SU-DHL-6 (cell line): ENCODE measurements around the gene CNBD2.

Experiments
- H2AFZ ChIP-seq: fragments of 200-600 bp; sonication (generic); 2 replicates; pipeline ENCODE4 v1.6.1; 2014; ENCODE audit warnings: low read depth, mild to moderate bottlenecking, moderate library complexity, mixed read lengths, antibody characterized with exemption, low read length; ENCODE audit not compliant: severe bottlenecking
- H3F3A ChIP-seq: fragments of 200-600 bp; shearing (Covaris generic); 2 replicates; pipeline ENCODE4 v1.6.0; 2016; ENCODE audit warnings: antibody characterized with exemption, mild to moderate bottlenecking; ENCODE audit not compliant: insufficient read depth
- H3K27ac ChIP-seq: fragments of 200-600 bp; sonication (generic); 2 replicates; pipeline ENCODE4 v1.5.1; 2016; ENCODE audit warnings: low read depth, mild to moderate bottlenecking, low read length, moderate library complexity, mixed read lengths
- H3K27me3 ChIP-seq: fragments of 200-600 bp; sonication (generic), shearing (Covaris generic); 2 replicates; pipeline ENCODE4 v1.6.0; 2014; ENCODE audit warnings: mild to moderate bottlenecking, low read length
- H3K36me3 ChIP-seq: fragments of 200-600 bp; sonication (generic); 2 replicates; pipeline ENCODE4 v1.6.1; 2014; ENCODE audit warnings: mild to moderate bottlenecking, low read length, mixed read lengths
- H3K4me2 ChIP-seq: fragments of 300-600, 200-600 bp; shearing (Covaris generic), sonication (generic); 2 replicates; pipeline ENCODE4 v1.6.0; 2014; ENCODE audit warnings: low read length, low read depth, mild to moderate bottlenecking; ENCODE audit not compliant: poor library complexity, severe bottlenecking
- H3K4me3 ChIP-seq: fragments of 200-600 bp; sonication (generic); 2 replicates; pipeline ENCODE4 v1.5.1; 2014; ENCODE audit warnings: antibody characterized with exemption, low read length, mild to moderate bottlenecking, mixed read lengths; ENCODE audit not compliant: insufficient read depth, poor library complexity, severe bottlenecking
- H3K79me2 ChIP-seq: fragments of 200-600 bp; sonication (generic); 2 replicates; pipeline ENCODE4 v1.6.1; 2014; ENCODE audit warnings: mild to moderate bottlenecking, low read length, moderate library complexity; ENCODE audit not compliant: insufficient read depth
- H3K9ac ChIP-seq: fragments of 200-600 bp; sonication (generic); 2 replicates; pipeline ENCODE4 v1.7.0; 2014; ENCODE audit warnings: mild to moderate bottlenecking, low read length
- H3K9me2 ChIP-seq: fragments of 200-600 bp; sonication (generic); replicated peaks from 2 replicates; pipeline ENCODE4 v1.6.1; 2014; ENCODE audit warnings: low read length; ENCODE audit not compliant: insufficient read depth
- H3K9me3 ChIP-seq: fragments of 200-600 bp; sonication (generic); 2 replicates; pipeline ENCODE4 v1.6.1; 2014; ENCODE audit warnings: low read length, mixed read lengths; ENCODE audit not compliant: insufficient read depth
- H4K20me1 ChIP-seq: fragments of 200-600 bp; sonication (generic); 2 replicates; pipeline ENCODE4 v1.6.1; 2014; ENCODE audit warnings: low read depth, mild to moderate bottlenecking, antibody characterized with exemption, low read length, moderate library complexity, mixed read lengths
- CTCF ChIP-seq: fragments of 200-600 bp; sonication (generic); IDR thresholded peaks from one replicate; pipeline ENCODE4 v1.5.1; 2017; ENCODE audit warnings: antibody characterized with exemption, mild to moderate bottlenecking, low read length, moderate library complexity; ENCODE audit not compliant: insufficient read depth, poor library complexity, severe bottlenecking
- EZH2phosphoT487 ChIP-seq: fragments of 200-600 bp; sonication (generic), shearing (Covaris generic); conservative IDR thresholded peaks from 2 replicates; pipeline ENCODE4 v1.6.1; 2018; ENCODE audit warnings: mild to moderate bottlenecking, antibody characterized with exemption, low read length, moderate library complexity, mixed read lengths

Gene CNBD2

DNA sequence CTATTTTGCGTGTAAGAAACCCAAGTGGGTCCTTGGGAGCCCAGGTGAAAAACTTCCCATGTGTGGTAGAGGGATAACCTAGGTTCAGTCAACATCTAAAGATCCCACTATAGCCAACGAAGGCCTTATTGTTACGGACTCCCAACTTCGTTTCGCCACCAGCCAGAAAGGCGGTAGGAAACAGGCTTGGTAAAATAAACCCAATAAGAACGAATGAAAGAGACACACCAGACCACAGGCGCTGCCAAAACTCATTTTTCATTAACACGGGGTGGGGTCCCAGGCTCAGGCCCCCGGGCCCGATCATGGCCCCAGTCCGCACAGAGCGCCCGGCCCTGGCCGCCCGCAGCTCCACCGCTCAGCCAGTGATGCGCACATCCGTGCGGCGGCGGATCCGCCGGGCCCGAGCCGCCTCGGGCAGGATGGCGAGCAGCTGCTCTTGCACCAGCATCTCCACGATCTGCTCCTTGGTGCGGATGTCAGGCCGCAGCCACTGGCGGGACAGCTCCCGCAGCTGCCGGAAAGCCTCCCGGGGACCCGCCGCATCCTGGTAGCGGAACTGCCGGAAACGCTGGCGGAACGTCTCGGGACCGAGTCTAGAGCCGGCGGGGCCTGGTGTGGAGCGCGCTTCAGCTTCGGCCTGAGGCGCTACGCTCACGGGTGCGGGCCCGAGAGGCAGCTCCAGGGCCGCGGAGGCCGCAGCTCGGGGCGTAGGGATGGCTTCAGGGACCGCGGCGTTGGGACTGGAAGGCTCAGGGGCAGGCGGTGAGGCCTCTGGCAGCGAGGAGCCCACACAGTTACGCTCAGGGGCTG, 14.8 kb upstream of the CNBD2 start:
- Histone ChIP-seq H3K9me2 (no peaks in the 10 kb centered on the region), H3K27me3 (no peaks in the 10 kb centered on the region), H3F3A (peaks cover 5% of the 10 kb centered on the region; the same call in 1 of the 2 replicates), H3K9ac (peak overlapping the region; percentile 98), H3K4me3 (peak overlapping the region; percentile 59), H3K4me2 (peak overlapping the region; percentile 84), H3K79me2 (peaks cover 20% of the 10 kb centered on the region), H3K36me3 (no peaks in the 10 kb centered on the region), H2AFZ (peak overlapping the region; percentile 50), H4K20me1 (no peaks in the 10 kb centered on the region), H3K9me3 (no peaks in the 10 kb centered on the region), H3K27ac (peak overlapping the region; percentile 96)
- TF ChIP-seq EZH2phosphoT487 (no peak), CTCF (no peak)

- H3K79me2 ChIP-seq: peaks cover 20% of the 10 kb centered on the region
- no peaks in the 10 kb centered on the region for H3K36me3 ChIP-seq
- peak within 1 kb of the TSS; percentile 98 for H2AFZ ChIP-seq
- no peaks in the 10 kb centered on the region for H3K9me2 ChIP-seq
- no peaks in the 10 kb centered on the region for H4K20me1 ChIP-seq
- 0 out of 2 replicates have a peak, but pooled peaks cover 6% of the 10 kb centered on the region for H3K9me3 ChIP-seq
- H3K27me3 ChIP-seq: no peaks in the 10 kb centered on the region
- TF ChIP-seq EZH2phosphoT487 (no peak), CTCF (peak; percentile 97)
- H3K27ac ChIP-seq: peak within 1 kb of the TSS; percentile 96
- peak within 1 kb of the TSS; percentile 84 for H3K4me2 ChIP-seq
- peak within 1 kb of the TSS; percentile 72 for H3K4me3 ChIP-seq
- peaks cover 5% of the 10 kb centered on the region; the same call in 1 of the 2 replicates for H3F3A ChIP-seq
- peak within 1 kb of the TSS; percentile 98 for H3K9ac ChIP-seq
These were observed 14.0 kb upstream of the CNBD2 start, which contains the start of gene SCAND1 for GRCh38 chr20:35954200-35954906. Gene SCAND1, minus strand, starts transcription at chr20:35954502. Its CDS starts 218 bp downstream, at chr20:35954284.

- H3K9ac ChIP-seq: peak overlapping the region; percentile 98
These were observed 13.5 kb upstream of the CNBD2 start for GRCh38 chr20:35954907-35955251.

More at GRCh38 chr20:35954907-35955251, 13.5 kb upstream of the CNBD2 start:
- peaks cover 5% of the 10 kb centered on the region; the same call in 1 of the 2 replicates for H3F3A ChIP-seq
- no peak for TF ChIP-seq CTCF
- TF ChIP-seq EZH2phosphoT487: no peak
- H2AFZ ChIP-seq: peak overlapping the region; percentile 98
- H3K4me3 ChIP-seq: peak overlapping the region; percentile 72
- peak overlapping the region; percentile 82 for H3K4me2 ChIP-seq
- peak overlapping the region; percentile 96 for H3K27ac ChIP-seq
- 0 out of 2 replicates have a peak, but pooled peaks cover 6% of the 10 kb centered on the region for H3K9me3 ChIP-seq
- no peaks in the 10 kb centered on the region for H3K27me3 ChIP-seq
- peaks cover 20% of the 10 kb centered on the region for H3K79me2 ChIP-seq
- H4K20me1 ChIP-seq: no peaks in the 10 kb centered on the region
- no peaks in the 10 kb centered on the region for H3K36me3 ChIP-seq
- H3K9me2 ChIP-seq: no peaks in the 10 kb centered on the region
